ENCODE results near the gene KANSL1.

GRCh38 chr17:46060461-46060860 lies 132.8 kb downstream of the KANSL1 start:
- TF ChIP-seq CTCF (conservative IDR thresholded peaks at IDR 0.05; ENCODE audit: low read depth, low read length) (no peak), EZH2phosphoT487 (IDR thresholded peaks at IDR 0.05; ENCODE audit: borderline replicate concordance, low read length) (no peak), EZH2 (IDR thresholded peaks at IDR 0.05; ENCODE audit: low read length, unreplicated experiment) (no peak)

Data from PC-3 (cell line).